SK-N-SH (cell line): ENCODE results near the gene C16orf95. TPM values are rescaled to one million over a fixed set of nuclear protein-coding genes. Genes with fewer than 3 reads are reported as not detected.

Experiments
- CTCF ChIA-PET: fragments of 300-600, 350-600 bp; formaldehyde crosslinking; extraction: SDS; loops from one replicate; lab custom pipeline; 2021; lab: Yijun Ruan, JAX
- POLR2A ChIA-PET: fragments of 350-600 bp; sonication (Branson Sonifier 250); formaldehyde crosslinking; extraction: SDS; loops from one replicate; lab custom pipeline; 2020; ENCODE audit warnings: antibody characterized with exemption, inconsistent platforms; lab: Yijun Ruan, JAX
- DNase-seq: peaks from one replicate; pipeline ENCODE4 v3.0.0; 2012
- H2AFZ ChIP-seq: fragments of 200-600 bp; sonication (generic); 2 replicates; pipeline ENCODE4 v1.8.1; 2016; ENCODE audit warnings: antibody characterized with exemption, mild to moderate bottlenecking, low read depth
- H3F3A ChIP-seq: fragments of 200-600 bp; sonication (generic); replicated peaks from 2 replicates; pipeline ENCODE3; 2016; ENCODE audit warnings: antibody characterized with exemption, mild to moderate bottlenecking; ENCODE audit not compliant: insufficient read depth
- H3K27ac ChIP-seq, 2 experiments: fragments of 200-500 bp in 1 of 2; fragments of 200-600 bp in 1 of 2; sonication (Bioruptor generic) in 1 of 2; sonication (generic), shearing (Covaris generic) in 1 of 2; 2 replicates each; pipeline versions ENCODE4 v1.5.1 to v1.6.1; 2014 to 2016; ENCODE audit warnings: low read depth in 2 of 2, inconsistent platforms in 1 of 2, low read length in 1 of 2, mild to moderate bottlenecking in 1 of 2, mixed read lengths in 1 of 2
- H3K27me3 ChIP-seq: fragments of 200-600 bp; sonication (generic), shearing (Covaris generic); 2 replicates; pipeline ENCODE4 v1.6.1; 2016; ENCODE audit warnings: mixed run types; ENCODE audit not compliant: insufficient read depth
- H3K36me3 ChIP-seq, 2 experiments: fragments of 200-500 bp in 1 of 2; fragments of 200-600 bp in 1 of 2; sonication (Bioruptor generic) in 1 of 2; sonication (generic) in 1 of 2; replicated peaks in 1 of 2; 2 replicates each; pipeline versions ENCODE3 to v1.5.1; 2014 to 2016; ENCODE audit warnings: low read length in 1 of 2, mild to moderate bottlenecking in 1 of 2; ENCODE audit not compliant: insufficient read depth in 2 of 2, control insufficient read depth in 1 of 2
- H3K4me1 ChIP-seq, 2 experiments: fragments of 200-500 bp in 1 of 2; fragments of 200-600 bp in 1 of 2; sonication (Bioruptor generic) in 1 of 2; sonication (generic), shearing (Covaris generic) in 1 of 2; 2 replicates each; pipeline versions ENCODE4 v1.5.1 to v1.6.1; 2014 to 2016; ENCODE audit warnings: low read depth in 1 of 2, low read length in 1 of 2, mixed run types in 1 of 2; ENCODE audit not compliant: insufficient read depth in 2 of 2, control insufficient read depth in 1 of 2
- H3K4me2 ChIP-seq: fragments of 200-600 bp; sonication (generic), shearing (Covaris generic); 2 replicates; pipeline ENCODE4 v1.6.1; 2017; ENCODE audit warnings: mixed run types
- H3K4me3 ChIP-seq, 2 experiments: fragments of 200-500 bp in 1 of 2; fragments of 200-600 bp in 1 of 2; sonication (Bioruptor generic) in 1 of 2; sonication (generic), shearing (Covaris generic) in 1 of 2; 2 replicates each; pipeline versions ENCODE4 v1.5.1 to v1.8.1; 2014 to 2016; ENCODE audit warnings: low read depth in 2 of 2, inconsistent platforms in 1 of 2, low read length in 1 of 2, mild to moderate bottlenecking in 1 of 2, mixed read lengths in 1 of 2, moderate library complexity in 1 of 2
- H3K79me2 ChIP-seq: fragments of 200-600 bp; sonication (generic); 2 replicates; pipeline ENCODE4 v1.8.1; 2017; ENCODE audit warnings: mild to moderate bottlenecking; ENCODE audit not compliant: insufficient read depth
- H3K9ac ChIP-seq: fragments of 200-600 bp; sonication (generic); 2 replicates; pipeline ENCODE4 v1.6.1; 2017; ENCODE audit warnings: mixed run types
- H3K9me2 ChIP-seq: fragments of 200-600 bp; sonication (generic); 2 replicates; pipeline ENCODE4 v1.6.1; 2017; ENCODE audit warnings: mixed run types
- H3K9me3 ChIP-seq: fragments of 200-600 bp; sonication (generic); 2 replicates; pipeline ENCODE4 v1.6.1; 2017; ENCODE audit warnings: mixed run types, mild to moderate bottlenecking, moderate library complexity
- H4K20me1 ChIP-seq: fragments of 200-600 bp; sonication (generic); 2 replicates; pipeline ENCODE4 v1.6.1; 2017; ENCODE audit warnings: mild to moderate bottlenecking, mixed run types; ENCODE audit not compliant: insufficient read depth
- EP300 ChIP-seq, 2 experiments: IDR thresholded peaks; 2 replicates each; pipeline versions ENCODE4 v1.4.0 to v1.6.1; 2012; ENCODE audit warnings: borderline replicate concordance in 1 of 2, low read depth in 1 of 2, low read length in 1 of 2
- FOSL2 ChIP-seq: IDR thresholded peaks from 2 replicates; pipeline ENCODE4 v1.4.0; 2012; ENCODE audit warnings: low read depth, mild to moderate bottlenecking, moderate library complexity, borderline replicate concordance
- GABPA ChIP-seq: IDR thresholded peaks from 2 replicates; pipeline ENCODE4 v1.4.0; 2012; ENCODE audit warnings: low read depth, mild to moderate bottlenecking
- JUND ChIP-seq: IDR thresholded peaks from 2 replicates; pipeline ENCODE4 v1.4.0; 2012
- MXI1 ChIP-seq: IDR thresholded peaks from 2 replicates; pipeline ENCODE4 v1.6.1; 2012; ENCODE audit warnings: mild to moderate bottlenecking, low read depth, low read length, improper control_type of control experiment
- NFIC ChIP-seq: IDR thresholded peaks from 2 replicates; pipeline ENCODE4 v1.4.0; 2012; ENCODE audit warnings: borderline replicate concordance
- NRF1 ChIP-seq: IDR thresholded peaks from 2 replicates; pipeline ENCODE4 v1.6.1; 2012; ENCODE audit warnings: low read depth, mild to moderate bottlenecking, low read length
- POLR2AphosphoS5 ChIP-seq: IDR thresholded peaks from 2 replicates; pipeline ENCODE4 v1.6.1; 2012; ENCODE audit warnings: low read depth, low read length
- RCOR1 ChIP-seq: fragments of 150-350 bp; IDR thresholded peaks from 2 replicates; pipeline ENCODE4 v1.6.1; 2017; ENCODE audit warnings: antibody characterized with exemption, low read length
- SIN3A ChIP-seq: IDR thresholded peaks from 2 replicates; pipeline ENCODE4 v1.6.1; 2012; ENCODE audit warnings: low read depth, mild to moderate bottlenecking, low read length, moderate library complexity, borderline replicate concordance
- TAF1 ChIP-seq: IDR thresholded peaks from 2 replicates; pipeline ENCODE4 v1.6.1; 2012; ENCODE audit warnings: low read depth, mild to moderate bottlenecking, low read length, moderate library complexity, borderline replicate concordance
- TEAD4 ChIP-seq: IDR thresholded peaks from 2 replicates; pipeline ENCODE4 v1.4.0; 2012; ENCODE audit warnings: mild to moderate bottlenecking, borderline replicate concordance; ENCODE audit not compliant: insufficient read depth
- WGBS: methylation state at CpG from one replicate; pipeline ENCODE4 v1.1.6; 2017; ENCODE audit warnings: low lambda C conversion rate; 5-methylcytosine and 5-hydroxymethylcytosine counted together
- polyA plus RNA-seq, 3 experiments: library from polyadenylated mRNA; depleted of rRNA; stranded (reverse); fragments of >200 nt; gene quantifications; 2 replicates each; pipeline ENCODE4 v1.2.3, GENCODE V29; 2012
- TF ChIP-seq, protein P1 (sequence below): IDR thresholded peaks from 2 replicates; pipeline ENCODE4 v1.4.0; 2012; ENCODE audit warnings: low read depth, borderline replicate concordance
- TF ChIP-seq, protein P2 (sequence below): IDR thresholded peaks from 2 replicates; pipeline ENCODE4 v1.6.1; 2012; ENCODE audit warnings: mild to moderate bottlenecking, low read depth, low read length, moderate library complexity
- TF ChIP-seq, protein P3 (sequence below): IDR thresholded peaks from 2 replicates; pipeline ENCODE4 v1.4.0; 2012; ENCODE audit warnings: low read depth, borderline replicate concordance

The C16orf95 gene
- polyA plus RNA-seq, 1 of the 3 experiments (the other 2 are of a cell fraction): 5.0 TPM

DNA sequence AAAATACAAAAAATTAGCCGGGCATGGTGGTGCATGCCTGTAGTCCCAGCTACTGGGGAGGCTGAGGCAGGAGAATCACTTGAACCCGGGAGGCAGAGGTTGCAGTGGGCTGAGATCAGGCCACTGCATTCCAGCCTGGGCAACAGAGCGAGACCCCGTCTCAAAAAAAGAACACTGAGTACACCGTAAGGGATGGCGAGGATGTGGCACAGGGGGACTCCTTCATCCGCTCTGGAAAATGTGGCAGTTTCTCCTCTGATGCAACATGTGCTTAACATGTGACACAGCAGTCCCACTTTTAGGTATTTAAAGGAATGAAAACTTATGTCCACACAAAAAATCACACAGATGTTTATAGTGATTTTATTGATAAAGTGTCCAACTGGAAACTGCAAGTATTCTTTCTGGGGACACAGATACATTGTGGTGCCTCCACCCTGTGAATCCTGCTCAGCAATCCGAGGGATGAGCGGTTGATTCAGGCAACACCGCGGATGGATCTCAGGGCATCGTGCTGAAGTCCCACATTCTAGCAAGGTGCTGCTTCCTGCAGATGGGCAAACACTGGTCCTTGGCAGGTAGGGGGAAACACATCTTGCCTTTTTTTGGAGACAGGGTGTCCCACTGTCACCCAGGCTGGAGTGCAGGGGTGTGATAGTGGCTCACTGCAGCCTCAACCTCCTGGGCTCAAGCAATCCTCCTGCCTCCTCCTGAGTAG, 3.5 kb upstream of the C16orf95 start:
- no peak for TF ChIP-seq FOSL2
- TF ChIP-seq MXI1: no peak
- TF ChIP-seq JUND: no peak
- TF ChIP-seq NFIC: no peak
- TF ChIP-seq EP300 (IDR thresholded peaks at IDR 0.05; ENCODE audit: borderline replicate concordance in 1 of 2, low read depth in 1 of 2, low read length in 1 of 2): no peak
- TF ChIP-seq TAF1: no peak
- TF ChIP-seq, protein P1, sequence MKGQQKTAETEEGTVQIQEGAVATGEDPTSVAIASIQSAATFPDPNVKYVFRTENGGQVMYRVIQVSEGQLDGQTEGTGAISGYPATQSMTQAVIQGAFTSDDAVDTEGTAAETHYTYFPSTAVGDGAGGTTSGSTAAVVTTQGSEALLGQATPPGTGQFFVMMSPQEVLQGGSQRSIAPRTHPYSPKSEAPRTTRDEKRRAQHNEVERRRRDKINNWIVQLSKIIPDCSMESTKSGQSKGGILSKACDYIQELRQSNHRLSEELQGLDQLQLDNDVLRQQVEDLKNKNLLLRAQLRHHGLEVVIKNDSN: no peak
- TF ChIP-seq, protein P2, sequence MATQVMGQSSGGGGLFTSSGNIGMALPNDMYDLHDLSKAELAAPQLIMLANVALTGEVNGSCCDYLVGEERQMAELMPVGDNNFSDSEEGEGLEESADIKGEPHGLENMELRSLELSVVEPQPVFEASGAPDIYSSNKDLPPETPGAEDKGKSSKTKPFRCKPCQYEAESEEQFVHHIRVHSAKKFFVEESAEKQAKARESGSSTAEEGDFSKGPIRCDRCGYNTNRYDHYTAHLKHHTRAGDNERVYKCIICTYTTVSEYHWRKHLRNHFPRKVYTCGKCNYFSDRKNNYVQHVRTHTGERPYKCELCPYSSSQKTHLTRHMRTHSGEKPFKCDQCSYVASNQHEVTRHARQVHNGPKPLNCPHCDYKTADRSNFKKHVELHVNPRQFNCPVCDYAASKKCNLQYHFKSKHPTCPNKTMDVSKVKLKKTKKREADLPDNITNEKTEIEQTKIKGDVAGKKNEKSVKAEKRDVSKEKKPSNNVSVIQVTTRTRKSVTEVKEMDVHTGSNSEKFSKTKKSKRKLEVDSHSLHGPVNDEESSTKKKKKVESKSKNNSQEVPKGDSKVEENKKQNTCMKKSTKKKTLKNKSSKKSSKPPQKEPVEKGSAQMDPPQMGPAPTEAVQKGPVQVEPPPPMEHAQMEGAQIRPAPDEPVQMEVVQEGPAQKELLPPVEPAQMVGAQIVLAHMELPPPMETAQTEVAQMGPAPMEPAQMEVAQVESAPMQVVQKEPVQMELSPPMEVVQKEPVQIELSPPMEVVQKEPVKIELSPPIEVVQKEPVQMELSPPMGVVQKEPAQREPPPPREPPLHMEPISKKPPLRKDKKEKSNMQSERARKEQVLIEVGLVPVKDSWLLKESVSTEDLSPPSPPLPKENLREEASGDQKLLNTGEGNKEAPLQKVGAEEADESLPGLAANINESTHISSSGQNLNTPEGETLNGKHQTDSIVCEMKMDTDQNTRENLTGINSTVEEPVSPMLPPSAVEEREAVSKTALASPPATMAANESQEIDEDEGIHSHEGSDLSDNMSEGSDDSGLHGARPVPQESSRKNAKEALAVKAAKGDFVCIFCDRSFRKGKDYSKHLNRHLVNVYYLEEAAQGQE: no peak
- TF ChIP-seq, protein P3, sequence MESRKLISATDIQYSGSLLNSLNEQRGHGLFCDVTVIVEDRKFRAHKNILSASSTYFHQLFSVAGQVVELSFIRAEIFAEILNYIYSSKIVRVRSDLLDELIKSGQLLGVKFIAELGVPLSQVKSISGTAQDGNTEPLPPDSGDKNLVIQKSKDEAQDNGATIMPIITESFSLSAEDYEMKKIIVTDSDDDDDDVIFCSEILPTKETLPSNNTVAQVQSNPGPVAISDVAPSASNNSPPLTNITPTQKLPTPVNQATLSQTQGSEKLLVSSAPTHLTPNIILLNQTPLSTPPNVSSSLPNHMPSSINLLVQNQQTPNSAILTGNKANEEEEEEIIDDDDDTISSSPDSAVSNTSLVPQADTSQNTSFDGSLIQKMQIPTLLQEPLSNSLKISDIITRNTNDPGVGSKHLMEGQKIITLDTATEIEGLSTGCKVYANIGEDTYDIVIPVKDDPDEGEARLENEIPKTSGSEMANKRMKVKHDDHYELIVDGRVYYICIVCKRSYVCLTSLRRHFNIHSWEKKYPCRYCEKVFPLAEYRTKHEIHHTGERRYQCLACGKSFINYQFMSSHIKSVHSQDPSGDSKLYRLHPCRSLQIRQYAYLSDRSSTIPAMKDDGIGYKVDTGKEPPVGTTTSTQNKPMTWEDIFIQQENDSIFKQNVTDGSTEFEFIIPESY: no peak
- no peak for TF ChIP-seq NRF1
- TF ChIP-seq POLR2AphosphoS5: no peak
- TF ChIP-seq RCOR1: no peak
- no peak for TF ChIP-seq TEAD4
- TF ChIP-seq GABPA: no peak
- TF ChIP-seq SIN3A: no peak
- Histone ChIP-seq H3K4me1 (peaks cover 0 to 15% of the 10 kb centered on the region in 2 experiments; a peak in 2 of 4 replicates), H3K36me3 (peaks cover 0 to 6% of the 10 kb centered on the region in 2 experiments), H3K9ac (no peak overlapping the region), H4K20me1 (no peaks in the 10 kb centered on the region), H3K4me2 (no peak overlapping the region), H3K27me3 (no peaks in the 10 kb centered on the region), H2AFZ (no peak overlapping the region), H3K9me3 (no peaks in the 10 kb centered on the region), H3K4me3 (no peak overlapping the region), H3K27ac (no peak overlapping the region), H3K79me2 (peaks cover 18% of the 10 kb centered on the region), H3F3A (peaks cover 13% of the 10 kb centered on the region), H3K9me2 (no peaks in the 10 kb centered on the region)
- POLR2A ChIA-PET: no interaction called here
- 96% methylated on average over 12 of the region's 12 CpGs for WGBS
- no peak for DNase-seq
- CTCF ChIA-PET: no interaction called here
